ENCODE measurements around the gene GABRR2.
"Not testable (repeated sequence)": the region's sequence is repeated elsewhere in the genome, so short reads cannot be mapped to it uniquely, and the experiment has no call there.

The GABRR2 gene

DNA sequence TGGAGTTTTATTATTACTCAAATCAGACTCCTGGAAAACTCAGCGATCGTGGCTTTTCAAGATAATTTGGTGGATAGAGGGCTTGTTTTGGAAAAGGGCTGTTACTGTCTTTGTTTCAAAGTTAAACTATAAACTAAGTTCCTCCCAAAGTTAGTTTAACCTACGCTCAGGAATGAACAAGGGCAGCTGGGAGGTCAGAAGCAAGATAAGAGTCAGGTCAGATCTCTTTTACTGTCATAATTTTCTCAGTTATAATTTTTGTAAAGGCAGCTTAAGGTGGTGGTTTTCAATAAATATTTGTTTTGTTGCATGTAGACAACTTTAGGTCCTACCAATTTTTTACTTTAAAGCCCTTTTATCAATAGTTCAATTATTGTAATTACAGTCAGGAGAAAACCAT lies 9.2 kb upstream of the GABRR2 start:
- DNase-seq (ENCODE audit: low read depth in 2 of 2): no peak

DNA sequence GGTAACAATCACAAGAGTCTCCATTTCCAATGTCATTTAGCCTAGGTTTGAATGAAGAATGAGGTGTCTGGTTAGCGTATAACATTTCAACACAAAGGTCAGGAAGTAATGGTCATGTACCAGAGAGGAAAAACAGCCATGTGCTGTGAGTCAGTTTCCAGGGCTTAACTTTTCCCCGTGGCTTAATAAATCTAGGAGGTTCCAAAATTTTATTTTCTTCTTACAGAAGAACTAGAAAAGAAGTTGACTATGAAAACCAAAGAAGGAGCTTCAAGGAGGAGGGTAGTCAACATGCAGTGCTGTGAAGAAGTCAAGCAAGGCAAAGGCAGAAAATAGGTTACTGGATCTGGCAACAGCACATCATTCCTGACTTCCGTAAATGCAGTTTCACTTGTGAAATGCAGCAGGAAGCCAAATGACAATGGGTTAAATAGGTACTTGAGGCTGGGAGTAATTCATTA lies 8.4 kb upstream of the GABRR2 start:
- DNase-seq (ENCODE audit: low read depth in 2 of 2): no peak

DNA sequence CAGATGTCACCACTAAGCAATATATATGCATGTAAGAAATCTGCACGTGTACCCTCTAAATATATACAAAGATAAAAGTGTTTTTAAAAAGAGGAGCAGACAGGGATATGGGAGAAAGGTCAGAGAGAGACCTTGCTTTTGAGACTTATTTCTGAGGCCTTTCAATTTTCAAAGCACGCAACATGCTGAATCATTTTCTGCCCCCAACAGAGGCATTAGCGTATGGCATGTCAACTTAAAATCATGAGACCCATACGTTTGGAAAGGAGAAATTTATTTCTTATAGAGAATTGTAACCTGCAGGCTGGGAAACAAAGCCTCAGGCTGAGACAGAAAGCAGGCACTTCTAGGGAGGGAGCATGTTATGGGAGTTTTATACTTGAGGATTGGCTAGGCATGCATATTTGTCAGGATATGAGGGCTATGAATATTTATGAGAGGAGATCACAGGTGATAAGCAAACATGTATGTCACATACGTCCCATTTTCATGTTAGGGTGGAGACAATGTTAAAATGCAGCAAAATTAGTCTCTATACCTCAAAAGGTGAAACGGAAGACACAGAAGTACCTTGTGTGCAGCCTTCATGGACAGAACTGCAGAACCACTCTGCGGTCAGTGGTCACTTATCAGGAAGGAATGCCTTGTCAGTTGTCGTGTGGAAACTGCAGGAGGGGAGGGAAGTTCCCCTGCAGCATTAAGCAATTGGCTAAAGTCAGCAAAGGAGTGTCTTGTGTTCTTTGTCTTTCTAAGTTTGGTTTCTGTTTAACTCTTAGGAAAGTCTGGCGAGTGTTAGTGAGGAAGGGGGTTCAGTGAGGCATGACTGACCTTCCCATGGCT lies 6.3 kb upstream of the GABRR2 start:
- DNase-seq (ENCODE audit: low read depth in 2 of 2): no peak

DNA sequence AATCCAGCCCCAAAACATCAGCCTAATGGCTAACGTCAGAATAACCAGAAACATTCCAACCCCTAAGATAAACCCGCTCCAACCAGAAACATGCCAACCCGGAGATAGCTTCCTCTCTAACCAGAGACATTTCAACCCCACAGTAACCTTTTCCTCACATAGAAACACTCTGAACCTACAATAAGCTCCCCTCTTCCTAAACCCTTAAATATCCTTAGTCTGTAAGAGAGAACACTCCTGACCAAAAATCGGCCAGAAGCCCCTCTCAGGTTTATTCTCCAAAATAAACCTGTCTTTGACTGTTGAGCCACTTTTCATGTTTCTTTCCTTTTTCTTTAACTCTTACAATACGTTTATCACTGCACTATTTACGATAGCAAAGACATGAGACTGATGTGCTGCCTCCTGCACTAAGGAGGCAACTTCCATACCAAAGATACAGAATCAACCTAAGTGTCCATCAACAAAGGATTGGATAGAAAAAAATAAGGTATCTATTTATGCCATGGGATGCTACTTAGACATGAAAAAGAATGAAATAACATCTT lies 5.0 kb upstream of the GABRR2 start:
- no peak for DNase-seq (ENCODE audit: low read depth in 2 of 2)

DNA sequence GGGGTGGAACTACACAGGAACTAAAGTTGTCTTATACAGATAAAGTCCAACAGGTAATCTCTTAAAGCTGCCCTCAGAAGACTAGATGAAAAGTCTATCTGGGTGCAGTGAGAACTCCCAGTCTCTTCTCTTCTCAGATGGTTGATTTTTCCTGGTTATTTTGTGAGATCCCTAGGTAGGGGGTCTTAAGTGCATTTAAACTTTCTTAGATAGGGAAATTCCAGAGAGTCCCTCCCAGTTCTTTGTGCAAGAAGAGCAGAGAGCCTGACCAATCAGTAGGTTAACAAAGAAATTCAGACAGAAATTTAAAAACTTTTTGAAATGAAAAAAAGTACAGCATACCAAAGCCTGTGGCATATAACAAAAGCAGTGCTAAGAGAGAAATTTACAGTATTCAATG lies 2.0 kb upstream of the GABRR2 start:
- no peak for DNase-seq (ENCODE audit: low read depth in 2 of 2)

DNA sequence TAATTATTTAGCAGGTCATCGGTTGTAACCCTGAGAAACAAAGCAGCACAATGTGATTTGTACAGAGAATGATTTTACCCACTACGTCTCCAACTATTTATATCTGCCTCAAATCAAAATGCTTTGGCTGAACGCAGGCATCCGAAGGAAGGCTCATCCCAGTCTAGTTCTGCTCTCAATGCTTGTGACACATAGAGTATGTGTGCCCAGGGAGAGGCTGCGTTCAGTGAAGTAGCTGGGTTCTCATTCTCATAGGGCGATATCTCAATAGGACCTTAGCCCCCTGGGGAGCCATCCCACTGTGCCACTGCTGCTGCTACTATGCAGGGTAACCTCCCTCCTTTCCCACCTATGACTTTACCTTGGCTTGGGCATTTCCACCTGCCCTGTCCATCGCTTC lies 407 bp downstream of the GABRR2 start:
- no peak for DNase-seq (ENCODE audit: low read depth in 2 of 2)

DNA sequence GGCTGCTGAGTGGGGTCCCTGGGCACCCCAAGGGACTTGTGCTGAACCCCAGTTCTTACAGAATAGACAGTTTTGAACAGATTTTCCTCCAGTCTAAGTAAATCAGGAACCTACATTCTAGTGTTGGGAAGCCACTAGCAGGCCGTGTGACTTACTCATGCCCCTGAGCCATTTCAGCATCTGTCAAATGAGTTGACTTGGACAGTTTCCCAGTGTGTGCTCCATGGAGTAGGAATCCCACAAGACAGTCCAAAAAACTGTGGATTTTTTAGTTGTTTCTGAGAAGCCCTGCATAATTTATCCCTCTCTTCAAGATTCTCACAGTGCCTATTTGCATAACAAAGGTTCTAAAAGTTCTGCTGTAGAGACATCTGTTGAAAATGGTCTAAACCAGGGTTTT lies 2.1 kb downstream of the GABRR2 start:
- no peak for DNase-seq (ENCODE audit: low read depth in 2 of 2)

DNA sequence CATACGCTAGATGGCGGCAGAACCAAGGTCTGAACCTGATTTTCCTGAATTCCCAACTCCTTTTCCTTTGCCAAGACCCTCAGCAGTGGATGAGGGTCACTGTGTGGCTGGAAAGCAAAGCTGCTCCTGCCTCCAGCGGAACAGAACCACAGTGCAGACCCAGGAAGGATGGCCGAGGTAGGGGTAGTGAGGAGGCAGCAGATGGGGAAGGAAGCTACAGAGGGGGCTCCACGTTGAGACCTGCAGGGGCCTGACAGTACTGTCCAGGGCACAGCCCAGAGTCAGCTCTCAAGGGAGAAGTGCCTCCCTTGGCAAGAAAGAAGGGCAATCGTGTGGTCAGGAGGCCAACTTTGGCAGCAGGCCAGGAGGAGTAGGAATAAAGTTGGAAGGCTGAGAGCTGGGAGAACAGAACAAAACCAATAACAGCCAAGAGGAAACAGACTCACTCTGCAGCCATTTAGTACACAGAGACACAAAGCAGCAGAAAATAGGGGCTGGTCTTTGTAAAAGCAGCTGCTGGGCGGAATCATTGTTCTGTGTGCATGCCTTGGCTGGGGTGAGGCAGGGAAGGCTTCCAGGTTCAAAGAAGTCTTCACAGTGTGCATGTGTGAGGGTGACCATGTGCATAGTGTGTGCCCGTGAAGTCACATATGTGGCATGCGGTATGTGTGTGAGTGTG lies 3.1 kb downstream of the GABRR2 start:
- DNase-seq (ENCODE audit: low read depth in 2 of 2): no peak

DNA sequence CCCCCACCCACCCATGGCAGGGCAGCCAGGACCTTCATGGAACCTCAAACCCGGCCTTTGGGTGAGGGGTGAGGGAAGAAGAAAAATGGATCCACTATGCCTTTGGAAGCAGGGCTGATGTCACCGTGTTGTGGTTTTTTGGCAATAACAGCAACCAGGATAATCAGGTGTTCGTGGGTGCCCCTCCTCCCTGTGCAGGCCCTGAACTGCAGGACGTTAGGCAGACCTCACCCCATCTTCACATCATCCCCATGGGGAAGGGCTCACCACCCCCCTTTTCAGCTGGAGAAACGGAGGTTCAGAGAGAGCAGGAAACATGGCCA lies 3.6 kb downstream of the GABRR2 start:
- no peak for DNase-seq (ENCODE audit: low read depth in 2 of 2)

DNA sequence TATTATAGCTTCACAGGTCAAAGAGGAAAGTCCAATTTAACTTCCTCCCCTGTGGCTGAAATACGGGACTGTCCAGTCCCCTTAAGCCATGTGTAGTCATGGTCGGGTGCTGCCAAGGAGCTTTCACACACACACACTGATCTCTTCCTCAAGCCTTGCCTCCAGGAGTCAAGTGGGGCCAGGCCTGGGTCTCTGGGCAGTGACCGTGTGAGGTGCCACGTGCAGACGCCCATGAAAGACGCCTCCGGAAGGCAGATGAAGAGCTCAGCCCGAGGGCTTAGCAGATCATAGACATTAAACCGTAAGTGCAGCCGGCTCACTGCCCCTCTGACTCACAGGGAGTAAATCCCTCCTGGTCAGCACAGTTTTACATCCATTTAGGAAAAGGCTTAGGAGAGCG lies 4.2 kb downstream of the GABRR2 start:
- DNase-seq (ENCODE audit: low read depth in 2 of 2): no peak

DNA sequence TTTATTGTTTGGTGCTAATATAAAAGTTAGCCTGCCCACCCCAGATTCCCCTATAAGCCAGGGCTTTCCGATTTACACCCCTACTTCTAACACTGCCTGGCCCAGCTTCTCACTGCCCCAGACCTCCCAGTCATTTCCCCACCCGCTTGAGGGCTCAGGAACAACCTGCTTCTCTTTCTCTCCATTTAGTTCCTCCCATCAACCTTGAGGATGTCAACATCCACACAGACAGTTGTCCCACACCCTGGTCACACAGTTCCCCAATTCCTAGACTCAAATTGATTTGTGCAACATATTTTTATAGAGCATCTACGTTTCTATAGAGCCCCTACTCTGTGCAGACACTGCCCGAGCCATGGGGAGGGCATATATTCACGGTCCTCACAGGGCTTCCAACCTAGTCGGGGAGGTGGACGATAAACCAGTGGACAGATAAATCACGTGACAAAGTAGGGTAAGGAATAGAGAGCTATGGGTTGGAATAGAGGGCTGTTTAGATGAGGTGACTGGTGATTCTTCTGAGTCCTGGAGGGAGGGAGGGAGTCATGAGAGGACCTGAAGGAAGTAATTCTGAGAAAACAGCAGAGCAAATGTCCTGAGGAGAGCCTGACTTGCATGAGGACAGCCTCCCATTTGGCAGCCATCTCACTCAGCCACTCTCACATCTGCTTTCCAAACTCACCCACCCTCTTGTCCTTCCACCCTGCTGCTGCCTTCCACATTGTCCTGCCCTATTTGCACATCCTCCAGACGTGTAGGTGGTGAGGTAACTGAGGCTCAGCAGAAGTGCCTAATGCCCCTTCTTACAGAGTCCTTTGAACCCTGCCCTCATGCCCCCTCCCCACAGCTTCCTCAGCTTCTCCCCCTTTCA lies 6.3 kb downstream of the GABRR2 start:
- DNase-seq (ENCODE audit: low read depth in 2 of 2): no peak

DNA sequence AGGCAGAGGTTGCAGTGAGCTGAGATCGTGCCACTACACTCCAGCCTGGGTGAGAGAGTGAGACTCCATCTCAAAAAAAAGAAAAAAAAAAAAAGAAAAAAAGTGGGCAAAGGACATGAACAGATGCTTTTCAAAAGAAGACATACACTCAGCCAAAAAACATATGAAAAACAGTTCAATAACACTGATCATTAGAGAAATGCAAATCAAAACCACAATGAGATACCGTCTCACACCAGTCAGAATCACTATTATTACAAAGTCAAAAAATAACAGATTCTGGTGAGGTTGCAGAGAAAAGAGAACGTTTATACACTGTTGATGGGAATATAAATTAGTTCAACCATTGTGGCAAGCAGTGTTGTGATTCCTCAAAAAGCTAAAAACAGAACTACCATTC lies 10.6 kb downstream of the GABRR2 start:
- DNase-seq (ENCODE audit: low read depth in 2 of 2): not testable (repeated sequence)

DNA sequence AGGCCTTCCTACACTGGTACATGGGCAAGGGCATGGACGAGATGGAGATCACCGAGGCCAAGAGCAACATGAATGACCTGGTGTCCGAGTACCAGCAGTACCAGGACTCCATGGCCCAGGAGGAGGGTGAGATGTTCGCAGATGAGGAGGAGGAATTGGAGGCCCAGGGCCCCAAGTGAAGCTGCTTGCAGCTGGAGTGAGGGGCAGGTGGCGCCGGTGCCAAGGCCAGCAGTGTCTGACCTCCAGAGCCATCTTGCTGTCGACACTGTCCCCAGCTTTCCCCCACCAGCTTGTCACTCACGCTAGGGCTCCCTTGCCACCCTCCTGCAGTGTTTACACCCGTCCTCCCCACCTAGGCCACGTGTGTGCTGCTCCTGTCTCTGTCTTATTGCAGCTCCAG lies 12.2 kb downstream of the GABRR2 start:
- DNase-seq (ENCODE audit: low read depth in 2 of 2): no peak

DNA sequence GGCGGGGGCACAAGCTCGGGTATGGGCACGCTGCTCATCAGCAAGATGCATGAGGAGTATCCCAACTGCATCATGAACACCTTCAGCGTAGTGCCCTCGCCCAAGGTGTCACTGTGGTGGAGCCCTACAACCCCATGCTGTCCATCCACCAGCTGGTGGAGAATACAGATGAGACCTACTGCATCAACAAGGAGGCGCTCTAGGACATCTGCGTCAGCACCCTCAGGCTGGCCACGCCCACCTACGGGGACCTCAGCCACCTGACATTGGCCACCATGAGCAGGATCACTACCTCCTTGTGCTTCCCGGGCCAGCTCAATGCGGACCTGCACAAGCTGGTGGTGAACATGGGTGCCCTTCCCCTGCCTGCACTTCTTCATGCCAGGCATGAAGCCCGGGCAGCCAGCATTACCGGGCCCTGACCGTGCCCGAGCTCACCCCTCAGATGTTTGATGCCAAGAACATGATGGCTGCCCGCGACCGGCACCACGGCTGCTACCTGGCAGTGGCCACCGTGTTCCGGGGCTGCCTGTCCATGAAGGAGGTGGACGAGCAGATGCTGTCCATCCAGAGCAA lies 12.8 kb downstream of the GABRR2 start:
- DNase-seq (ENCODE audit: low read depth in 2 of 2): no peak

DNA sequence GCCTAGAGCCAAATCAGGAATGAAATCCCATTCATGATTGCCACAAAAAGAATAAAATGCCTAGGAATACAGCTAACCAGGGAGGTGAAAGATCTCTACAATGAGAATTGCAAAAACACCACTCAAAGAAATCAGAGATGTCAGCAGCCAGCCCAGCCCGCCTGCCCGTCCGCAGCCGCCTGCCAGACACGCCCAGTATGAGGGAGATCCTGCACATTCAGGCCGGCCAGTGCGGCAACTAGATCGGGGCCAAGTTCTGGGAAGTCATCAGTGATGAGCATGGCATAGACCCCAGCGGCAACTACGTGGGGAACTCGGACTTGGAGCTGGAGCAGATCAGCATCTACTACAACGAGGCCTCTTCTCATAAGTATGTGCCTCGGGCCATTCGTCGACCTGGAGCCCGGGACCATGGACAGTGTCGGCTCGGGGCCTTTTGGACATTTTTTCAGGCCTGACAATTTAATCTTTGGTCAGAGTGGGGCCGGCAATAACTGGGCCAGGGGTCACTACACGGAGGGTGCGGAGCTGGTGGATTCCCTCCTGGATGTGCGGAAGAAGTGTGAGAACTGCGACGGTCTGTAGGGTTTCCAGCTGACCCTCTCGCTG lies 13.4 kb downstream of the GABRR2 start:
- DNase-seq (ENCODE audit: low read depth in 2 of 2): no peak

DNA sequence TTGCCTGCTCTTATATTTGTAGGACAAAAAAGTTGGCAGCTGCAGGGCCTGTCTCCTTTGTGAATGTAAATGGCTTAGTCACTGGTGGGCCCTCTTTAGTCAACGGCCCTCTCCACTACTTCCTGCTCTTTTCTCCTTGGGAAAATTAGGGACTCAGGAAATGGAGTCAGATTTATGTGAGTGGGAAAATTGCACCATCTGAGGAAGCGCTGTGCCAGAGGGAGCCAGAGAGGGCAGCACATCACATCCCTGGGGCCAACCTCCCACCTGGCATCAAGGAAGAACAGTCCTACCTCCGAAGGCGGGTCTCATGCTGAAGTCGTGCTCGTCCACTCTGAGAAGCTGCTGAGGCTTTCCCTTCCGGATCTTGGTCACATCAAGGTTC lies 15.6 kb downstream of the GABRR2 start:
- DNase-seq (ENCODE audit: low read depth in 2 of 2): no peak

DNA sequence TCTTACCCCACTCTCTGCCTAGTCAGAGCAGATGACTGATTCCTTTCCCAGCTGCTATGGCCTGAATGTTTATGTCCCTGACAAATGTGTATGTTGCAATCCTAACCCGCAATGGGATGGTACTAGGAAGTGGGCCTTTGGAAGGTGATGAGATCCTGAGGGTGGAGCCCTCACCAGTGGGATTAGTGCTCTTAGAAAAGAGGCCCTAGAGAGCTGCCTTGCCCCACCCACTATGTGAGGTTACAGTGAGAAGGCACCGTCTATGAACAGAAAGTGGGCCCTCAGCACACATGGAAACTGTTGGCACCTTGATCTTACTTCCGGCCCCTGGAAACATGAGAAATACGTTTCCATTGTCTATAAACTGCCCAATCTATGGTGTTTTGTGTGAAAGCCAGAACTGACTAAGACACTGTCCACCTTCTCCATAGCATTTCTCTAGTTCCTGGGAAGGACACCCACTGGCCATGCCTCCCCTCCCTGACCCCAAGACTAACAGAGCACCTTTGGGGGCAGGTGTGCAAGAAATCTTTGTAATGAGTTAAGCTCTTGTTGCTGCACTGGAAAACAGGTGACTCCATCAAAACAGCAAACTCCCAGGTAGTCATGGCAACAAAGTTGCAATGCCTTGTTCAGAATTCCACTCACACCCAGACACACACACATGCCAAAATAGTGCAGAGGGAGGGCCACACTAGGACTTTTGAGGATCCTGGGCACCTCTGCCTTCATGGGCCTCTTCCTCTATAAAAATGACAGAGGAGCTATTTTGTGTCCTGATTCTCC lies 16.2 kb downstream of the GABRR2 start:
- DNase-seq (ENCODE audit: low read depth in 2 of 2): peak in 1 of 2 donors; percentile 10

DNA sequence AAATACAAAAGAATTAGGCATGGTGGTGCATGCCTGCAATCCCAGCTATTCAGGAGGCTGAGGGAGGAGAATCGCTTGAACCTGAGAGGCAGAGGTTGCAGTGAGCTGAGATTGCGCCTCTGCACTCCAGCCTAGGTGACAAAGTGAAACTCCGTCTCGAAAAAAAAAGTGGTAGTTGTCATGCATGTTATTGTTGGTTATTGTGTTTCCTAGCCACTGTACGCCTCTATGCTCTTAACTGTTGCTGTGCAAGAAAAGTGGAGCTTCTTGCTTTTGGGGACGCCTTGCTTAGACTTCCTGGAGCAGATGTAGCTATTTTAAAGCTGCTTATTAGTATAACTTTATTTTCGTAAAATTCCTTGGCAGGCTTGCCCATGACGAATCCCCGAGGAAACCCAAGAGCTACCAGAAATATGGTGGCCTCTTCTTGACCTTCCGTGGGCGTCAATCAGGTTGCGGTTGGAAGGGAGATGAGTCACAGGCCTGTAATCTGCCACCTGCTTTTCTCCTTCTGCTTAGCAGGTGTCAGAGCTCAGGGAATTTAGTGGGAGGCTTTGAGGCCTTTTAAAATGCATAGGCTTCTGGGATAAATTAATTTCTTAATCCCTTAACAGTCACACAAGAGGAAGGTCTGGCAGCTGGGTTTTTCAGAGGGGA lies 17.3 kb downstream of the GABRR2 start:
- peak; percentile 11 to 59 for DNase-seq (ENCODE audit: low read depth in 2 of 2)

DNA sequence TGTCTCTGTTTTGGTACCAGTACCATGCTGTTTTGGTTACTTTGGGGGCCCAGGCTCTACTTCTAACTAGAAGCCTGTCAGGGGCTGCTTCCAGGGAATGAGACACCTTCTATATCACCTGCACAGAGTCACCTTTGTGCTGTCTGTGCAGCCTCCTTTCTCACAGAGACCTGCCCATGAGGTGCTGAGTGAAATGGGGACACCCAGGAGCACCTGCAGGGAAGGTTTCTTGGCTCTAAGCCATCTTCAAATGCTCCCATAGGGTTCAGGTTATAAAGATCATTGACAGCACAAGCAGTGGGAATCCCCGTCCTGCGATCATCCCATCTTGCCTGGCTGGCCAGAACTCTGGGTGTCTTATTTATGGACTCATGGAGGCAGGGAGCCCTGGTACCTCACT lies 19.1 kb downstream of the GABRR2 start:
- DNase-seq (ENCODE audit: low read depth in 2 of 2): no peak

DNA sequence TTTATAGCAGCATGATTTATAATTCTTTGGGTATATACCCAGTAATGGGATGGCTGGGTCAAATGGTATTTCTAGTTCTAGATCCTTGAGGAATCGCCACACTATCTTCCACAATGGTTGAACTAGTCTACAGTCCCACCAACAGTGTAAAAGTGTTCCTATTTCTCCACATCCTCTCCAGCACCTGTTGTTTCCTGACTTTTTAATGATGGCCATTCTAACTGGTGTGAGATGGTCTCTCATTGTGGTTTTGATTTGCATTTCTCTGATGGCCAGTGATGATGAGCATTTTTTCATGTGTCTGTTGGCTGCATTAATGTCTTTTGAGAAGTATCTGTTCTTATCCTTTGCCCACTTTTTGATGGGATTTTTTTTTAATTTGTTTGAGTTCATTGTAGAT lies 20.0 kb downstream of the GABRR2 start:
- DNase-seq (ENCODE audit: low read depth in 2 of 2): not testable (repeated sequence)
